ENCODE measurements around the gene STIM2. TPM values are rescaled to one million over a fixed set of nuclear protein-coding genes. Genes with fewer than 3 reads are reported as not detected.

Gene STIM2
- total RNA-seq, 1 experiment from 2014 or later = 15.5 TPM

GRCh38 chr4:26885912-26886274 is 25.3 kb downstream of the STIM2 start:
- Histone ChIP-seq H3K9me3 (ENCODE audit: low read length) (no peaks in the 10 kb centered on the region), H3F3A (ENCODE audit: low read length, unreplicated experiment) (no peaks in the 10 kb centered on the region), H3K27me3 (ENCODE audit: low read length) (no peaks in the 10 kb centered on the region), H3K79me2 (ENCODE audit: low read length) (peaks cover 17% of the 10 kb centered on the region; the same call in 1 of the 2 replicates), H3K27ac (ENCODE audit: low read length) (no peak overlapping the region), H2AFZ (ENCODE audit: low read length) (no peak overlapping the region), H3K4me1 (ENCODE audit: insufficient read depth, low read length) (no peaks in the 10 kb centered on the region), H4K20me1 (ENCODE audit: low read length) (no peaks in the 10 kb centered on the region), H3K4me2 (ENCODE audit: low read length) (no peak overlapping the region), H3K9ac (ENCODE audit: low read length) (no peak overlapping the region), H3K36me3 (ENCODE audit: low read depth, low read length) (no peaks in the 10 kb centered on the region), H3K9me2 (replicated peaks; ENCODE audit: low read length) (no peaks in the 10 kb centered on the region), H3K4me3 (ENCODE audit: low read length) (no peak overlapping the region)
- TF ChIP-seq EZH2 (IDR thresholded peaks at IDR 0.05; ENCODE audit: low read length, unreplicated experiment) = no peak
- no peak for TF ChIP-seq EZH2phosphoT487 (IDR thresholded peaks at IDR 0.05; ENCODE audit: borderline replicate concordance, low read length)
- TF ChIP-seq, protein P1, sequence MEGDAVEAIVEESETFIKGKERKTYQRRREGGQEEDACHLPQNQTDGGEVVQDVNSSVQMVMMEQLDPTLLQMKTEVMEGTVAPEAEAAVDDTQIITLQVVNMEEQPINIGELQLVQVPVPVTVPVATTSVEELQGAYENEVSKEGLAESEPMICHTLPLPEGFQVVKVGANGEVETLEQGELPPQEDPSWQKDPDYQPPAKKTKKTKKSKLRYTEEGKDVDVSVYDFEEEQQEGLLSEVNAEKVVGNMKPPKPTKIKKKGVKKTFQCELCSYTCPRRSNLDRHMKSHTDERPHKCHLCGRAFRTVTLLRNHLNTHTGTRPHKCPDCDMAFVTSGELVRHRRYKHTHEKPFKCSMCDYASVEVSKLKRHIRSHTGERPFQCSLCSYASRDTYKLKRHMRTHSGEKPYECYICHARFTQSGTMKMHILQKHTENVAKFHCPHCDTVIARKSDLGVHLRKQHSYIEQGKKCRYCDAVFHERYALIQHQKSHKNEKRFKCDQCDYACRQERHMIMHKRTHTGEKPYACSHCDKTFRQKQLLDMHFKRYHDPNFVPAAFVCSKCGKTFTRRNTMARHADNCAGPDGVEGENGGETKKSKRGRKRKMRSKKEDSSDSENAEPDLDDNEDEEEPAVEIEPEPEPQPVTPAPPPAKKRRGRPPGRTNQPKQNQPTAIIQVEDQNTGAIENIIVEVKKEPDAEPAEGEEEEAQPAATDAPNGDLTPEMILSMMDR (conservative IDR thresholded peaks at IDR 0.05; ENCODE audit: low read depth, low read length) = no peak
- no TSS peak for BruUV-seq (replicated peaks)
- ATAC-seq = no peak
- ChIA-PET POLR2A (ENCODE audit: unreplicated experiment) (no interaction called here), CTCF (no interaction called here)
- DNase-seq = no peak
- intact Hi-C loops (cut with micrococcal nuclease) = no loop called here

GRCh38 chr4:26887143-26887542 is 26.5 kb downstream of the STIM2 start:
- intact Hi-C loops (cut with micrococcal nuclease) = no loop called here
- H3K4me3 ChIP-seq (ENCODE audit: low read length) = no peak overlapping the region
- no peaks in the 10 kb centered on the region for H3K9me2 ChIP-seq (replicated peaks; ENCODE audit: low read length)
- POLR2A ChIA-PET (ENCODE audit: unreplicated experiment) = no interaction called here
- TF ChIP-seq, protein P1 (conservative IDR thresholded peaks at IDR 0.05; ENCODE audit: low read depth, low read length) = no peak
- TF ChIP-seq EZH2 (IDR thresholded peaks at IDR 0.05; ENCODE audit: low read length, unreplicated experiment) (no peak), EZH2phosphoT487 (IDR thresholded peaks at IDR 0.05; ENCODE audit: borderline replicate concordance, low read length) (no peak)
- no peaks in the 10 kb centered on the region for H3K27me3 ChIP-seq (ENCODE audit: low read length)
- H3K4me2 ChIP-seq (ENCODE audit: low read length) = no peak overlapping the region
- H3K27ac ChIP-seq (ENCODE audit: low read length) = no peak overlapping the region
- H3K4me1 ChIP-seq (ENCODE audit: insufficient read depth, low read length) = no peaks in the 10 kb centered on the region
- no peaks in the 10 kb centered on the region for H3K36me3 ChIP-seq (ENCODE audit: low read depth, low read length)
- DNase-seq (no peak), ATAC-seq (no peak)
- H3K79me2 ChIP-seq (ENCODE audit: low read length) = peaks cover 15% of the 10 kb centered on the region; the same call in 1 of the 2 replicates
- H3K9ac ChIP-seq (ENCODE audit: low read length) = no peak overlapping the region
- H3F3A ChIP-seq (ENCODE audit: low read length, unreplicated experiment) = no peaks in the 10 kb centered on the region
- no peak overlapping the region for H2AFZ ChIP-seq (ENCODE audit: low read length)
- CTCF ChIA-PET = no interaction called here
- H4K20me1 ChIP-seq (ENCODE audit: low read length) = no peaks in the 10 kb centered on the region
- no TSS peak for BruUV-seq (replicated peaks)
- H3K9me3 ChIP-seq (ENCODE audit: low read length) = no peaks in the 10 kb centered on the region

DNA sequence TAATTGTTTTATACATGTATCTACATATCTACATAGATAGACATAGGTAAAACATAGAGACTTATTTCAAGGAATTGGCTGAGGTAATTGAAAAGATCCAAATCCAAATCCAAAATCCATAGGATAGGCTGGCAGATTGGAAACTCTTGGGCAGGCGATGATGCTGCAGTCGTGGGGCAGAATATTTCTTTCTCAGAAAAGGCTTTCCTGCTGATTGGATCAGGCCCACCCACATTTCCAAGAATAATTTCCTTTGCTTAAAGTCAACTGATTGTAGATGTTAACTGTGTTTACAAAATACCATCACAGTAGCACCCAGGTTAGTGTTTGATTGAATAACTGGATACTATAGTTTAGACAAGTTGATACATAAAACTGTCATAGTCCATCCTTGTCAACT is 27.2 kb downstream of the STIM2 start:
- no peaks in the 10 kb centered on the region for H3K27me3 ChIP-seq (ENCODE audit: low read length)
- intact Hi-C loops (cut with micrococcal nuclease) = no loop called here
- H3K9me3 ChIP-seq (ENCODE audit: low read length) = no peaks in the 10 kb centered on the region
- no peak for ATAC-seq
- H3K27ac ChIP-seq (ENCODE audit: low read length) = no peak overlapping the region
- no peaks in the 10 kb centered on the region for H3K9me2 ChIP-seq (replicated peaks; ENCODE audit: low read length)
- peaks cover 14% of the 10 kb centered on the region; the same call in 1 of the 2 replicates for H3K79me2 ChIP-seq (ENCODE audit: low read length)
- CTCF ChIA-PET = no interaction called here
- no peak for TF ChIP-seq EZH2phosphoT487 (IDR thresholded peaks at IDR 0.05; ENCODE audit: borderline replicate concordance, low read length)
- TF ChIP-seq EZH2 (IDR thresholded peaks at IDR 0.05; ENCODE audit: low read length, unreplicated experiment) = no peak
- TF ChIP-seq, protein P1 (conservative IDR thresholded peaks at IDR 0.05; ENCODE audit: low read depth, low read length) = no peak
- H4K20me1 ChIP-seq (ENCODE audit: low read length) = no peaks in the 10 kb centered on the region
- H2AFZ ChIP-seq (ENCODE audit: low read length) = no peak overlapping the region
- H3K9ac ChIP-seq (ENCODE audit: low read length) = no peak overlapping the region
- H3K4me2 ChIP-seq (ENCODE audit: low read length) = no peak overlapping the region
- no peak overlapping the region for H3K4me3 ChIP-seq (ENCODE audit: low read length)
- BruUV-seq (replicated peaks) = no TSS peak
- H3K36me3 ChIP-seq (ENCODE audit: low read depth, low read length) = no peaks in the 10 kb centered on the region
- H3F3A ChIP-seq (ENCODE audit: low read length, unreplicated experiment) = no peaks in the 10 kb centered on the region
- POLR2A ChIA-PET (ENCODE audit: unreplicated experiment) = interaction anchor here (0.5 kb wide), 1 partner anchor 28 kb away, joined by 3 read pairs; no protein-coding TSS in a partner anchor
- H3K4me1 ChIP-seq (ENCODE audit: insufficient read depth, low read length) = no peaks in the 10 kb centered on the region
- no peak for DNase-seq

Measured in PC-3 (cell line).